ENCODE data around the gene B4GALT4. TPM values are rescaled to one million over a fixed set of nuclear protein-coding genes. Genes with fewer than 3 reads are reported as not detected.

The B4GALT4 gene
- total and polyA plus RNA-seq, 2 donors (not counting 3 experiments of a cell fraction or from before 2014, with no cell fraction given) = 3.7 to 7.1 TPM

- BruUV-seq (replicated peaks) = no TSS peak
- TF ChIP-seq POLR2AphosphoS5 (IDR thresholded peaks at IDR 0.05; ENCODE audit: insufficient read depth, low read depth, low read length) = no peak
- no peak for TF ChIP-seq MYC (IDR thresholded peaks at IDR 0.05; ENCODE audit: low read depth, low read length)
- no peak for TF ChIP-seq POLR2A (IDR thresholded peaks at IDR 0.05; ENCODE audit: low read depth, low read length)
- TF ChIP-seq FOS (IDR thresholded peaks at IDR 0.05; ENCODE audit: borderline replicate concordance, insufficient read depth, low read length) = no peak
- no peak for TF ChIP-seq JUN (IDR thresholded peaks at IDR 0.05; ENCODE audit: borderline replicate concordance, insufficient read depth, insufficient read length, low read depth)
- no peak for TF ChIP-seq EZH2 (IDR thresholded peaks at IDR 0.05; ENCODE audit: borderline replicate concordance, low read depth, low read length, severe bottlenecking)
- no peak for TF ChIP-seq GATA2 (IDR thresholded peaks at IDR 0.05; ENCODE audit: insufficient read depth, insufficient read length, low read depth, low read length)
- no peak for TF ChIP-seq MAX (IDR thresholded peaks at IDR 0.05; ENCODE audit: insufficient read depth, insufficient read length)
- TF ChIP-seq CTCF (IDR thresholded peaks at IDR 0.05; ENCODE audit: extremely low read depth in 1 of 2, insufficient read depth in 1 of 2, low read depth in 1 of 2, low read length in 2 of 2) = no peak
- no peak overlapping the region for H3K4me2 ChIP-seq (ENCODE audit: insufficient read depth, low read length)
- H3K27me3 ChIP-seq (ENCODE audit: control insufficient read depth in 2 of 2, insufficient read depth in 2 of 2, low read length in 2 of 2) = peaks cover 2% of the 10 kb centered on the region in 2 experiments
- FAIRE-seq (no peak), DNase-seq (ENCODE audit: low read depth, low spot score) (no peak)
- H3K4me3 ChIP-seq (replicated peaks in 1 of 3; ENCODE audit: insufficient read depth in 1 of 3, low read depth in 1 of 3, low read length in 3 of 3) = no peak overlapping the region
- ChIA-PET POLR2A (no interaction called here), CTCF (no interaction called here)
- H3K9me1 ChIP-seq (replicated peaks; ENCODE audit: control insufficient read depth, extremely low read depth, insufficient read depth, low read length) = no peaks in the 10 kb centered on the region
- no peaks in the 10 kb centered on the region for H3K9me3 ChIP-seq (replicated peaks; ENCODE audit: control insufficient read depth, insufficient read depth, low read length)
- H3K4me1 ChIP-seq (ENCODE audit: control insufficient read depth, extremely low read depth, insufficient read depth, low read length) = no peaks in the 10 kb centered on the region
- H3K36me3 ChIP-seq (ENCODE audit: control insufficient read depth in 2 of 2, extremely low read depth in 1 of 2, insufficient read depth in 2 of 2, low read length in 2 of 2) = no peaks in the 10 kb centered on the region
- H2AFZ ChIP-seq (ENCODE audit: low read depth, low read length) = no peak overlapping the region
- H3K27ac ChIP-seq (ENCODE audit: insufficient read depth, low read depth, low read length) = no peak overlapping the region
- intact Hi-C loops (cut with micrococcal nuclease) = no loop called here
- H3K9ac ChIP-seq (replicated peaks; ENCODE audit: extremely low read depth, insufficient read depth, low read length) = no peak overlapping the region
- dilution Hi-C loops (cut with MboI; ENCODE audit: extremely low pct_ligation_motif_present, low sequenced_read_pairs) = no loop called here
- H4K20me1 ChIP-seq (replicated peaks; ENCODE audit: control insufficient read depth, extremely low read depth, insufficient read depth, low read length) = no peaks in the 10 kb centered on the region
- no peaks in the 10 kb centered on the region for H3K79me2 ChIP-seq (ENCODE audit: control insufficient read depth, insufficient read depth, low read length)
Measured at GRCh38 chr3:119195151-119195476, 45.6 kb downstream of the B4GALT4 start.
